ENCODE data around the gene CCDC92B.
"Not testable (repeated sequence)": the region's sequence is repeated elsewhere in the genome, so short reads cannot be mapped to it uniquely, and the experiment has no call there.

CCDC92B gene

DNA sequence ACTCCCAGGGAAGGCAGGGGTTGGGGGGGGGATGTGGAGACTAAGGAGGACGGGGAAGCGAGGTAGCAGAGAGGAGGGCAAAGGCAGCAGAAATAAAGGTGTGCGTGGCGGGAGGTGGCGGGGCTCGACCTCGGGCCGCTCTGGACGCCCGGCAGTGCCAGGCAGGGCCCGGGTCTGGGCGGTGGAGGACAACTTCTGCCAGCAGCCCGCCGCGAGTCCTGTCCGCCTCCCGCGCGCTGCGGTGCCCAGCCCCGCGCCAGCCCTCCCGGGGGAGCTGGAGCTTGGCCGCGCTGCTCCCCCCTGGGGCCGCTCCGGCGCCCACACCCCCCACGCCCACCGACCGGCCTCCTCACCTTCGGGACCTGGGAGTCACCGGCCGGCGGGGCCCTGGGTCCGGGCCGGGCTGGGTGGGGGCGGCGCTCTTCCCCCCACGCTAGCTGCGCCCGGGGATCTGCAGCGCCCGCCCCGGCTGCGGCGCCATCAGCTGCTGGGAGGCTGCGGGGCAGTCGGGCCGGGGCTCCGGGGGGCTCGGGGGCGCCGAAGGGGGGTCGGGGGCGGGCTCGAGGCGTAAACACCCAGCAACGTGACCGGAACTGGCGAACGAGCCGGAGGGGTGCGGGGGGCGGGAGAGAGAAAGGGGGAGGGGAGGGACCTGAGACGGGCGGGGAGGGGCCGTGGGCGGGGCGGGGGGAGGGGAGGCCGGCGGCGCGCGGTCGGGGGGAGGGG, at the start of gene CCDC92B:
Gene CCDC92B (minus strand): TSS at position 595 of the 726 bp plus-strand sequence. CDS start 14,507 bp downstream, outside the sequence.
- no peak for DNase-seq

DNA sequence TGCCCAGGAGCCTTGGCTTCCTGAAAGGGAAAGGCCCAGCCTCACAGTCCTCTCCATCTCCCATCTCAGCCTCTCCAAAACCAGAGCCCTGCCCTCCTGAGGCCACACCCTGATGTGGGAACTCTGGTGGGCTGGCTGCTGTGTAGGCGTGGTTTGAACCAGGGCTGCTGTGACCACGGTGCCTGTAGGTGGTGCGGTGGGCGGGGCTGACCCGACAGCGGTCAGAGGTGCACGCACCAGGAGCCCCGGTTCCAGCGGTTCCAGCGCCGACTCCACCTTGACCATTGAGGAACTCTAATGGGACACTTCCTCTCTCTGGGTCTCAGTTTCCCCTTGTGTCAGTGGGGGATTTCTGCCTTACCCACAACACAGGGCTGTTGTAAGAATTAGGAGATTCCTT, 49.2 kb upstream of the CCDC92B start:
- no peak for DNase-seq

DNA sequence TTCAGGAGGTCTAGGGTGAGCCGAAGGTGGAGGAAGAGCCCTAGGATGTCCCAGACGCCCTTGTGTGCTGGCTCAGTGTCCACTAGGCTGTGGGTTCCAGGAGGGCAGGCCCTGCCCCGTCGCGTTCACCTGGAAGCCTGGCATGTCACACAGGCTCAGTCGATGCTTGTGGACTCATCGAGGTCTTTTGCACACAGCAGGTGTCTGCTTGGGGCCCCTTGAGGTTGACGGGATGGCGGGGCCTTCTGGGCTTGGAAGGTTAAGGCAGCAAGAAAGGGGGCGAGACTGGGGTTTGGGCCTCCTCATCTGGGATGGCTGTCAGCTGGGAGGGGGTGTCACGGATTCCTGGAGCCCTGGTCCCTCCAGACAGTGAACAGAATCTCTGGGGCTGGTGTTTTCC, 48.7 kb upstream of the CCDC92B start:
- DNase-seq = no peak

DNA sequence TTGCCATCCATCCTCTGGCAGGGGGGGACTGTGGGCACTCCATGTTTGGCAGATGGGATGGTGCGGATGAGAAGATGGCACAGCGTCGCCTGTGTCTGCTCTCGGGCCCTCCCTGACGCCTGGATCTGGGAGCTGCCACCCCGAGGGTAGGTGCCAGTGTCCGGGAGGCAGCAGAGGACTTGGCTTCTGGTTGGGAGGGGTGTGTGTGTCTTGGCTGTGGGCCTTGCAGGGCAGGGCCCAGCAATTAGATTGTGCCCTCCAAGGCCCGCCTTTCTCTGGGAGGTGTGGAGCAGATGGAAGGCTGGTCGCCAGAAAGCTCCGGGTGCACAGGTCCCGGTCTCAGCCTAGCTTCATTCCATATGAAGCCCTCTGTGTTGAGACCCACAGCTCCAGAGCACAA, 48.2 kb upstream of the CCDC92B start:
- no peak for DNase-seq

DNA sequence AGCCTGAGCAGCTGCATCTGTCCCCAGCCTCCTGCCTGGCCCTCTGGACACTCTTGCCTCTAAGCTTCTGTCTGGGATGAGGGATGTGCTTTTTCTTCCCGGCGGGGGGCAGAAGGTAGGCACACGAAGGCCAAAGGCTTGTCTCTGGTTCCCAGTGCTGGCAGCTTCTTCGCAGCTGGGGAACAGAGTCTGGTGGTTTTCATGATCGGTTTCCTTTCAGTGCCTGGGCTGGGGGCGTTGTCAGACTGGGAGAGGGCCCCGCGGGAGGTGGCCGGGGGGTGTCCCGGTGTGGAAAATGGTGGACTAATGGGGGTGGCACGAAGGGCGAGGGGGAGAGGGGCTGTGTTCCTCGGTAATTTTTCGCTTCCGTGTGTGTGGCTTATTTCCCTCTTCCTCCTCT, 47.8 kb upstream of the CCDC92B start:
- DNase-seq = no peak

DNA sequence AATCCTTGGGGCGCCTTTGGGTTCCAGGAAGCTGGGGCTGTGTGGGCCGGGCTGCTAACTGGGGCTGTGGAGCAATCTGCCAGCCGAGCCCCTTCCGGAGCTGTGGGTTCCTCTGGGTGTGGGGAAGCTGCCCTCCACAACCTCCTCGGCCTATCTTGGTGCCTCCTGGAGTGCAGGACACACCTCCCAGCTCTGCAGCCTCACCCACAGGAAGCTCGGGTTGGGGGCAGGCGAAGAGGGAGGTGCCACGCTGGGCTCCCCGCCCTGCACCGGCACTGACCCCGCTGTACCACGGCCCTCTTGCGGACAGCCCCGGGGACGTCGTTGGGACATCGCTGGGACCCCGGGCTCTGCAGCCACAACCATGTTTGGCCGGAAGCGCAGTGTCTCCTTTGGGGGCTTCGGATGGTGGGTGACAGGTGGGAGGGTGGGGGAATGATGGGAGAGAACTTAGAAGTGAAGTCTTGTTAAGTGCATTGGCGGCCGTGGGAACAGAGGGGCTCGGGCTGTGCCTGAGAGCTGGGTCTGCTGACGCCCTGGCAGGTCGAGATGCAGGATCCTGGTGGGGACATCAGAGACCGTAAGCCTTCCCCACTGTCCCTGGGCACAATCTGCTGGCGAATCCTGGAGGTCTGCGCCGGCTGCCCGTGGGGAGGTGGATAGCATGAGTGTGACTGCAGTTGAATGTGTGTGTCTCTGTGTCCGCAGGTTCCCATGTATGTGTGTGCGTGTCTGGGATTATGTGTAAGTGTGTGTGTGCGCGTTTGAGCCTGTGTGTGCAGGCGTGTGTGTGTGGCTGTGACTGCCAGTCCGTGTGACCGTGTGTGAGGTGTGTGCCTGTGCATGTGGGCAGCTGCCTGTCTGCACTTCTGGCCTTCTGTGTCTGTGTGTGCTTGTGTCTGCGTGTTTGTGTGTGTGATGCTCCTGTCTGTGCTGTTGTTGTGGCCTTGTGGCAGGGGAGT, 47.0 kb upstream of the CCDC92B start, which contains the start of gene RAP1GAP2:
Gene RAP1GAP2 (plus strand): TSS at position 275 of the 962 bp plus-strand sequence. CDS start 90 bp downstream, at position 365.
- DNase-seq = peak; percentile 90

DNA sequence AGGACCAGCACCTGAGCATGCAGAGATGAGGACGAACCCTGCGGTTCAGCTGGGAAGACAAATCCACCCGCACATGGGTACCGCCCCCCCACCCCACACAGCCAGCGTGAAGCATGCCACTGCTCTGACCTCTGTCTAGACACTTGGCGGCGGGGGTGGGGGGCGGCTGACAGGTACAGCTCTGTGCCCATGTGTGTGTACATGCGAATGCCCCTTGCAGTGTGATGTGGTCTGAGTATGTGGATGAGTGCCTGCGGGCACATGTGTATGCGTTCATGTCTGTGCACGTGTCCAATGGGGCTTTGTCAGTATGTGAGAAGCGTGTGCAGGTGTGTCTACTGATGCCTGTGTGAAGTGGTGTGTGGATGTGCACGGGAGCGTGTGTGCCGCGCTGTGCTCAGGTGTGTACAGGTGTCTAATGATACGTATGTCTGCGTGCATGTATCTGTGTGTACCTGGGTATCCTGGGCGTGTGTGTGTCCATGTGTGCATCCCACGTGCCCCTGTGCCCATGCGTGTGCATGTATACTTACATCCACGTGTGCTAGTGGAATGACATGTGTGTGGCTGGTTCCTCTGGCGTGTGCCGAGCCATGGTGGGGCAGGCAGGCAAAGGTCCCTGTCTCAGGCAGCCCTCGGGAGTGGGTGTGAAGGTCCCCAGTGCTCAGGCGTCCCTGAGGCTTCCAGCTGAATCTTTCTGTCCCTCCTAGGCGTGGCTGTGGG, 46.1 kb upstream of the CCDC92B start:
- no peak for DNase-seq

DNA sequence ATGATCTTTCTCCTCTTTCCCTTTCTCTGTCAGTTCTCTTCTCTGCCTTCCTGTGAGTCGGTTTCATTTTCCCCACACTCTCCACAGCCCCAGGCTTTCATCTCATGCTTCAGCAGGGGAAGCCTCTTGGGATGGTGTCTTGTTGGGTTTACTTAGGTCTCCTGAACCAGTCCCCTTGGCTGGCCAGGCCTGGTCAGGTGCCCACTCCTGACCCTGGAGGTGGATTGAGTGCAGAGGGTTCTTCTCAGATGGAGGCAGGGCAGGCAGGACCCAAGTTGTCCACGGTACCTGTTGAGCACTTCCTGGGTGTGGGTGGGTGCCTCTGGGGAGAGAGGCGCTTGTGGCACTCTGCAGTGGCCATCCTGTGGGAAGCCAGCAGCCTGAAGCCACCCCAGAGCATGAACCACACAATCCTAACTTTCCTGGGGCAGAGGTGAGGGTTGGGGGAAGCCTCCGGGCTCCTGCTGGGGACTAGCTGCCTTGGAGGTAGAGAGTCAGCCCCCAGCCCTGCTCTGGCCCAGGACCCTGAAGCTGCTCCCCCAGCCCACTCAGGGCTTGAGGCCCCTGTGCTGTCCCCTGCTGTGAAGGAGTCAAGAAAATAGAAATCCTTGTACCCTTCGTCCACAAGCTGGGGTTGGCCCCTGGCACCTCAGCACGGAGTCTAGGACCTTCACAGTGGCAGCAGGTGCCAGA, 44.8 kb upstream of the CCDC92B start:
- peak; percentile 70 for DNase-seq

DNA sequence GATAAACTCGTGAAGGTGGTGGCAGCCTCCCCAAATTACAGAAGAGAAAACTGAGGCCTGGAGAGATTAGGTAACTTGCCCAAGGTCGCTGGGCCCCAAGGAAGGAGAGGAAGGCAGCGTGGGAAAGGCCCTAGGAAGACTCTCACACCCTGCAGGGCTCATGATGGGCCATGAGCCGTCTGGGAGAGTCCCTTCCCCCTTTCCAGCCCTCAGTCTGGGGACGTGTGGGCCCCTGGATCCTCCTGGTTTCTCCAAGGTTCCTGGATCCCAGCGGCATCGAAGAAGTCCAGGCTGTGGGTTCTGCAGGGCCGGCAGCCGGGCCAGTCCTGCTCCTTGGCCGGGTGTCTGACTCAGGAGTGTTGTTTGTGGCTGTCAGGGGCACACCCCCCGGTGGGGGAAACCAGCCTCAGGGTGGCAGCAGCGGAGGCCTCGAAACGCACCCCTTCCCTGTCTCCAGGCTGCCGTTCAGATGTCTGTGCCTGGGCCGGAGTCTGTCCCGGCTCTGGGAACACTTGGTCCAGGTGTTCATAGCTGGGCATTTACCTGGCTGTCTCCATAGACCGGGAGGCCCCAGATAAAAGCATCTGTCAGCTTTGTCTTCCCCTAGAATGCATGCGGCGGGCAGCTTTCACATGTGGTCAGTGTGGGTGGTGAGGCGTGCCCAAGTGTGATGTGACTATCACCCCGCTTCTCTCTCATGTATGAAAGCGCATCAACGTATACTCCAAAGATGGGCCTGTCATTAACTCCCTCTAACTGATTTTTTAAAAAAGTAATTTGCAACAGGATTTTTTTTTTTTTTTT, 43.1 kb upstream of the CCDC92B start:
- peak; percentile 83 for DNase-seq

DNA sequence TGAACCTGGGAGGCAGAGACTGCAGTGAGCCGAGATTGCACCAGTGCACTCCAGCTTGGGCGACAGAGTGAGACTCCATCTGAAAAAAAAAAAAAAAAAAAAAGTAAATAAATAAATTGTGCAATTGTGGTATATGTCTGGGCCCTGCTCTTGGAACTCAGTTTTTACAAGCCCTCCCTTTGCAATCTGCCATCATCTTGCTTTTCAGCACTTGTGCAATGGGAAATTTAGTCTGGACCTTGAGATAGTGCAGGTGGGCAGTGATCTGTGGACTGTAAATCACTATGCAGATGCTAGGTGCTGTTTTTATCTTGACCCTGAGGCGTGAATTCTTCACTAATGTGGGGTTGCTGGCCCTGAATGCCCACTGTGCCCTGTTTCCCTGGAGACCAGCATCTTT, 40.2 kb upstream of the CCDC92B start:
- DNase-seq = no peak

DNA sequence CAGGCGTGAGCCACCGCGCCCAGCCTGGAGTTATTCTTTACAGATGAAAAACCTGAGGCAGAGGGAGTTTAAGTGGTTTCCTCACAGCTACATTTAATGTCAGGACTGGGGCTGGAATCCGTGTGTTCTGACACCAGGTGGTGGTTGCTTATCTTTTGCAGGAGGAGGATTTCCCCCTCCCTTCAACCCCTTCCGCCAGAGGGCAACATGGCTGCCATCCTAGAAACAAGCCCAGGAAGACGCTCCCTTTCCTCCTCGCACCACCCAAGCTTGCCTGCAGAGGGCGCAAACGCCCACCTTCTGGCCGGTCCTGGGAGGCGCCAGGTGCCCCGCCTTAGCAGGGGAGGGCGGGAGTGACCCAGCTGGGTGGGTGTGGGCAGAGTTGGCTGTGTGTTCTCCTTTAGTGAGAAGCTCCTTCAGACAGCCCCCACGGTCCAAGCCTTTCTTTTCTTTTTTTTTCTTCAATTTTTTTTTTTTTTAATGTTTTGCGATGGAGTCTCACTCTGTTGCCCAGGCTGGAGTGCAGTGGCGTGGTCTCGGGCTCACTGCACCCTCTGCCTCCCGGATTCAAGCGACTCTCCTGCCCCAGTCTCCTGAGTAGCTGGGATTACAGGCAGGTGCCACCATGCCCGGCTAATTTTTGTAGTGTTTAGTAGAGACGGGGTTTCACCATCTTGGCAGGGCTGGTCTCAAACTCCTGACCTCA, 36.9 kb upstream of the CCDC92B start:
- DNase-seq = peak; percentile 96

DNA sequence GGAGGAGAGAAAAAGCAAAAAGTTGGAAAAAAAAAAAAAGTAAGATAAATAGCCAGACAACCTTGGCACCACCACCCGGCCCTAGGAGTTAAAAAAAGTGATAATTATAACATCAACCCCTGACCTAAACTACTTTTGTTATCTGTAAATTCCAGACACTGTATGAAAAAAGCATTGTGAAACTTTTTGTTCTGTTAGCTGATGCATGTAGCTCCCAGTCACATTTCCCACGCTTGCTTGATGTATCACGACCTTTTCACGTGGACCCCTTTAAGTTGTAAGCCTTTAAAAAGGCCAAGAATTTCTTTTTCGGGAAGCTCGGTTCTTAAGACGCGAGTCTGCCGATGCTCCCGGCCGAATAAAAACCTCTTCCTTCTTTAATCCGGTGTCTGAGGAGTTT, 35.9 kb upstream of the CCDC92B start:
- DNase-seq = not testable (repeated sequence)

DNA sequence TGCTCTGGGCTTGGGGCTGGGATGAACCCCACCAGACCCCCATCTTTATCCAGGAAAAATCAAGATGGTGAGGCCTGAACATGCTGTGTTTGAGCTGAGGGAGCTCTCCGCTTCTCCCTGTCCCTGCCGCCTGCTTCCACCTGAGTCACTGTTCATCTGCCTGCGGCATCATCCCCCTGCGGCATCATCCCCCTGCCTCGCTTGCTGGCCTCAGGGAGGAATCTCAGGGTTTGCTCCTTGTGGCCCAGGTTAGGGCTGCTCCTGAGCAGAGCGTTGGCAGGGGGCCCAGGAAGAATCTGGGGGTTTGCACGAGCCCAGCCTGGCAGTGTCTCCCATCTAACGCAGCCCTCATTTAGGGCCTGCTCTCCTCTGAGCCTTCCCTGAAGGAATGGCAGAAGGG, 35.4 kb upstream of the CCDC92B start:
- DNase-seq = no peak

DNA sequence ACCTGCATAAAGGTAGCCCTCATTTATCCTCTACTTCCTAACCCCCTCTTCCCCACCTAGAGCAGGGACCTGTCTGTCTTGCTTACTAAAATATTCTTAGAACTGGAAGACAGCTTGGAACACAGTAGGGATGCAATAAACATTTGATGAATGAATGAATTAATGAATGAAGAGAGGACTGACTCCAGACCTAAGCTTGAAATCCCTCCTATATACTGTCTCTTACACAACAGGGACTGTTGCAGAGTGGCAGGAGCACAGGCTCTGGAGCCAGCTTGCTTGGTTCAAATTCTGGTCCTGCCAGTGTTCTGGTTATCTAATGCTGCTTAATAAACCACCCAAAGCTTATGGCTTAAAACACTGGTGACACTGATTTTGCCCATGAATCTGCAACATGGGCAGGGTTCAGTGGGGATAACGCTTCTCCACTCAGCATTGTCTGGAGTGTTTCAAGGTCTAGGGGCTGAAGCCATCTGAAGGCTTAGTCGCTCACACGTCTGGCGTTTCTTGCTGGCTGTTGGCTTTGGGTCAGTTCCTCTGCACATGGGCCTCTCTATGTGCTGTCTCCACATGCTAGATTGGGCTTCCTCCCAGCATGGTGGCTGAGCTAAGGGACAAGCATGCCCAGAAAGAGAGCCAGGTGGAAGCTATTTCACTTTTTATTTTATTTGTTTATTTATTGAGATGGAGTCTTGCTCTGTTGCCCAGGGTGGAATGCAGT, 34.0 kb upstream of the CCDC92B start:
- DNase-seq = no peak

DNA sequence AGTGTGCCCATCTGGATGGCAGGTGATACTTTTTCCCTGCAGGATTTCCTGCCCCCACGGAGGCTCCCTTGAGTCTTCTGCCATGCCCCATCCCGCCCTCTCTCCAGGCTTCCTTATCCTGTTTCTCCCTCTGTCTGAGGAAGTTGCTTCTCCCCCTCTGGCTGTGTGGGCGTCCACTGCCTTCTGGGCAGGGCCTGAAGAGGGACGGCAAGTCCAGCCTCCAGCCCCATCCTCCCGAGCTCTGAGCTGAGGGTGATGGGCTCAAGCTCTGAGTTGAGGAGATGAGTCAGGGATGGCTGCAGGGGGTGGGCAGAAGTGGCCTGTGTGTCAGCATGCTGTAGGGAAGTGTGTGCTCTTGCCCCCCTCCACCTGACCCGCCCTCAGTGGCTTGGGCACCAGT, 32.6 kb upstream of the CCDC92B start:
- no peak for DNase-seq

DNA sequence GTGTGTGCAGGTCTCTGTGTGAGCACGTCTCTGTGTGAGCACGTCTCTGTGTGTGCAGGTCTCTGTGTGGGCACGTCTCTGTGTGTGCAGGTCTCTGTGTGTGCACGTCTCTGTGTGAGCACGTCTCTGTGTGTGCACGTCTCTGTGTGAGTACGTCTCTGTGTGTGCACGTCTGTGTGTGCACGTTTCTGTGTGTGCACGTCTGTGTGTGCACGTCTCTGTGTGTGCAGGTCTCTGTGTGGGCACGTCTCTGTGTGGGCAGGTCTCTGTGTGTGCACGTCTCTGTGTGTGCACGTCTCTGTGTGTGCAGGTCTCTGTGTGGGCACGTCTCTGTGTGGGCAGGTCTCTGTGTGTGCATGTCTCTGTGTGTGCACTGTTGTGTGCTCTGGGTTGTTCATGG, 32.1 kb upstream of the CCDC92B start:
- DNase-seq = not testable (repeated sequence)

DNA sequence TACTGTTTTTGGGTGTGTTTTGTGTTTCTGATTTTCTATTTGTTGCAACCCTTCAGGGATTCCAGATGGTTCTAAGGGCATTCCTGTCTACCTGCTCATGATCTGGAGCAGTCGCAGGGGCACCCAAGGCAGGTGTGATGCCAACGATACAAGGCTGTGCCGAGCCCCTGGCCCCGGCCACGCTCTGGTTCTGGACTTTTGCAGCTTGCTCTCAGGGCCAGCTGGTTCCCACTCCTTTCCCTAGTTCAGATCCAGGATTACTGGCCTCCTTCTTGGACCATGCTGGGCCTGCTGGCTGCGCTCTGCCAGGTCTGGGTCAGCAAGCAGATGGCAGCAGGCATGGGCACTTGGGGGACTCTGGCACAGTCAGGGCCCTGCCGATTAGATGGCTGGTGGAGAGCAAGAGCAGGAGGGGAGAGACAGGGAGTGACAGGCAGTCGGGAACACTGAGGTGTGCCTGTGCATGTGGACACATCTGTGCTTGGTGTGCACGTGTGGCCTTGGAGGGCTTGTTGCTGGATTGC, 31.5 kb upstream of the CCDC92B start:
- no peak for DNase-seq

DNA sequence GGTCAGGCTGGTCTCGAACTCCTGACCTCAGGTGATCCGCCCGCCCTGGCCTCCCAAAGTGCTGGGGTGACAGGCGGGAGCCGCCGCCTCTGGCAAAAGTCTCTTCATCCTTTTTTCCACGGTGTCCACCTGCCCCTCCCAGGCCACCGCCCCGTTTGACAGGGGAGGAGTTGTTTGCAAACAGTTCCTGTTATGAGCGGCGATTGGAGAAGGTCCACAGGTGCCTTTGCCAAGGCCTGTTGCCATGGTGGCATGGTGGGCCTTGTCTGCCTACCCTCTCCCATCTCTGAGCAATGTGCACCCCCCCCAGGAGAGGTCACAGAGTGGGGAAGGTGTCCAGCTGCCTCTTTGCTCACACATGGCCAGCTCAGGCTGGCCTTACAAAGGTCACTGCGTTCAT, 30.8 kb upstream of the CCDC92B start:
- DNase-seq = no peak

DNA sequence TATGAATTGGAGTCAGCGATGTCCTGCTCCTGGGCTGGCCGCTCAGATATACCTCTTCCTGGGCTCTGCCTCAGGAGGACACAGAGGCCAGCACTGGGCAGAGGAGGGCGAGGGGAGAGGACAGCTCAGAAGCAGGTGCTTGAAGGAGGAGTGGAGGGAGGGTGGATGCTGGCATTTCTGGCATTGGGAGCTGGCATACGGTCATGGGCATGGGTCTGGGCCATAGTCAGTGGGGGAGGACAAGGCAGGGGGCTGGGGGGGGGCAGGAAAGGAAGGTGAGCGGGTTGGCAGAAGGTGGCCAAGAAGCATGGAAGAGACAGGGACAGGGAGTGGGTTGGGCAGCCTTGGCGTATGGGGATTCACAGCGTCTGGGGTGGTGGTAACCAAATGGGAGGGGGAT, 30.1 kb upstream of the CCDC92B start:
- DNase-seq = no peak

DNA sequence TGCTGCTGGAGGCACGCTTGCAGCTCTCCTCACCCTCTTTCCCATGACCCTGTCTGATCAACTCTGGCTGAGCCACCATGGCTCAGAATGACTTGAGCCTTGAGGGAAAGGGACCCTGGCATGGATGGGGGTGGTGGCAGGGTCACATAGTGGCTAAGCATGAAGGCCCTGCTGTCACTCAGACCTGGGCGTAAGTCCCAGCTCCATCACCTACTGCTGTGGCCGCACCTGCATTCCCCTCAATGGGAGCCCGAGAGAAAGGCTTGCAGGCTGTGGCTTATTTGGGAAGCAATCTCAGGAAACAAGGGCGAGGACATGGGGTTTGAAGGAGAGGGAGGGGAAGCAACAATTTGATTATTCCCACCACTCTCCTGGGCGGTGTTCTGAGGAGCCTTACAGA, 29.0 kb upstream of the CCDC92B start:
- no peak for DNase-seq
